Neural cell (in vitro differentiated cells): ENCODE data around the gene ASB6. TPM values are rescaled to one million over a fixed set of nuclear protein-coding genes. Genes with fewer than 3 reads are reported as not detected.

Source experiments
- H2AFZ ChIP-seq: fragments of 200-600, 300-800 bp; sonication (generic), shearing (Covaris generic); 2 replicates; pipeline ENCODE4 v1.6.0; 2014; ENCODE audit warnings: low read depth, mild to moderate bottlenecking, antibody characterized with exemption, low read length, moderate library complexity
- H3F3A ChIP-seq: fragments of 200-600 bp; shearing (Covaris generic); 2 replicates; pipeline ENCODE4 v1.6.1; 2016; ENCODE audit warnings: mild to moderate bottlenecking, moderate library complexity, mixed read lengths, antibody characterized with exemption, low read length; ENCODE audit not compliant: insufficient read depth, poor library complexity, severe bottlenecking
- H3K27ac ChIP-seq: fragments of 200-600, 300-800 bp; sonication (generic), shearing (Covaris generic); 2 replicates; pipeline ENCODE4 v1.5.1; 2014; ENCODE audit warnings: mild to moderate bottlenecking, low read length, moderate library complexity
- H3K27me3 ChIP-seq: fragments of 300-800, 200-600 bp; sonication (generic), shearing (Covaris generic); 2 replicates; pipeline ENCODE4 v1.6.0; 2014; ENCODE audit warnings: mild to moderate bottlenecking, low read depth, low read length, moderate library complexity; ENCODE audit not compliant: insufficient read depth
- H3K36me3 ChIP-seq: fragments of 300-800, 200-600 bp; sonication (generic), shearing (Covaris generic); 2 replicates; pipeline ENCODE4 v1.5.1; 2014; ENCODE audit warnings: mild to moderate bottlenecking, antibody characterized with exemption, low read length, moderate library complexity; ENCODE audit not compliant: insufficient read depth
- H3K4me2 ChIP-seq: fragments of 300-800, 200-600 bp; sonication (generic), shearing (Covaris generic); 2 replicates; pipeline ENCODE4 v1.6.0; 2014; ENCODE audit warnings: mild to moderate bottlenecking, low read length
- H3K4me3 ChIP-seq: fragments of 300-800, 200-600 bp; sonication (generic), shearing (Covaris generic); 2 replicates; pipeline ENCODE4 v1.5.1; 2014; ENCODE audit warnings: mild to moderate bottlenecking, low read length, moderate library complexity
- H3K79me2 ChIP-seq: fragments of 200-600 bp; shearing (Covaris generic); replicated peaks from 2 replicates; pipeline ENCODE4 v1.6.0; 2014; ENCODE audit warnings: mild to moderate bottlenecking, low read length, moderate library complexity; ENCODE audit not compliant: insufficient read depth
- H3K9ac ChIP-seq: fragments of 300-800, 200-600 bp; sonication (generic), shearing (Covaris generic); 2 replicates; pipeline ENCODE4 v1.6.1; 2016; ENCODE audit warnings: mild to moderate bottlenecking, low read length, mixed read lengths
- H3K9me2 ChIP-seq: fragments of 200-600 bp; shearing (Covaris generic); 2 replicates; pipeline ENCODE4 v1.6.1; 2016; ENCODE audit warnings: mild to moderate bottlenecking, low read length, mixed read lengths; ENCODE audit not compliant: insufficient read depth
- H3K9me3 ChIP-seq: fragments of 200-600, 300-800 bp; sonication (generic), shearing (Covaris generic); 2 replicates; pipeline ENCODE4 v1.6.1; 2016; ENCODE audit warnings: mild to moderate bottlenecking, mixed run types, low read length, moderate library complexity, mixed read lengths
- H4K20me1 ChIP-seq: fragments of 200-600 bp; shearing (Covaris generic); 2 replicates; pipeline ENCODE4 v1.6.1; 2016; ENCODE audit warnings: mild to moderate bottlenecking, mixed run types; ENCODE audit not compliant: insufficient read depth
- EP300 ChIP-seq: fragments of 450-650 bp; conservative IDR thresholded peaks from 2 replicates; pipeline ENCODE4 v1.6.1; 2014; ENCODE audit warnings: antibody characterized with exemption, mild to moderate bottlenecking, moderate library complexity; ENCODE audit not compliant: poor library complexity, severe bottlenecking
- EZH2 ChIP-seq: fragments of 200-600, 300-800 bp; shearing (Covaris generic), sonication (generic); IDR thresholded peaks from 2 replicates; pipeline ENCODE4 v1.6.1; 2014; ENCODE audit warnings: antibody characterized with exemption, low read length, borderline replicate concordance, mild to moderate bottlenecking; ENCODE audit not compliant: insufficient read depth, poor library complexity, severe bottlenecking
- MXI1 ChIP-seq: fragments of 450-650 bp; conservative IDR thresholded peaks from 2 replicates; pipeline ENCODE4 v1.6.1; 2014; ENCODE audit warnings: antibody characterized with exemption, mild to moderate bottlenecking; ENCODE audit not compliant: poor library complexity, severe bottlenecking
- POLR2AphosphoS5 ChIP-seq: IDR thresholded peaks from 2 replicates; pipeline ENCODE4 v1.6.1; 2012
- RAD21 ChIP-seq: fragments of 450-650 bp; conservative IDR thresholded peaks from 2 replicates; pipeline ENCODE4 v1.6.1; 2014; ENCODE audit warnings: antibody characterized with exemption, mild to moderate bottlenecking, moderate library complexity
- SMC3 ChIP-seq: fragments of 450-650 bp; conservative IDR thresholded peaks from 2 replicates; pipeline ENCODE4 v1.6.1; 2014; ENCODE audit warnings: antibody characterized with exemption, mild to moderate bottlenecking, moderate library complexity; ENCODE audit not compliant: poor library complexity
- TAF1 ChIP-seq: IDR thresholded peaks from 2 replicates; pipeline ENCODE4 v1.6.1; 2012; ENCODE audit warnings: low read depth
- polyA plus RNA-seq: library from polyadenylated mRNA; depleted of rRNA; stranded (reverse); fragments of >200 nt; gene quantifications from 2 replicates; pipeline ENCODE4 v1.2.3, GENCODE V29; 2014
- TF ChIP-seq, protein P1 (sequence below): fragments of 450-650 bp; IDR thresholded peaks from 2 replicates; pipeline ENCODE4 v1.5.1; 2014; ENCODE audit warnings: antibody characterized with exemption, mild to moderate bottlenecking, moderate library complexity; ENCODE audit not compliant: poor library complexity, severe bottlenecking
- TF ChIP-seq, protein P2 (sequence below): IDR thresholded peaks from 2 replicates; pipeline ENCODE4 v1.6.1; 2012; ENCODE audit warnings: borderline replicate concordance

ASB6 gene
- polyA plus RNA-seq, 1 donor from 2014 or later: 18.4 TPM

DNA sequence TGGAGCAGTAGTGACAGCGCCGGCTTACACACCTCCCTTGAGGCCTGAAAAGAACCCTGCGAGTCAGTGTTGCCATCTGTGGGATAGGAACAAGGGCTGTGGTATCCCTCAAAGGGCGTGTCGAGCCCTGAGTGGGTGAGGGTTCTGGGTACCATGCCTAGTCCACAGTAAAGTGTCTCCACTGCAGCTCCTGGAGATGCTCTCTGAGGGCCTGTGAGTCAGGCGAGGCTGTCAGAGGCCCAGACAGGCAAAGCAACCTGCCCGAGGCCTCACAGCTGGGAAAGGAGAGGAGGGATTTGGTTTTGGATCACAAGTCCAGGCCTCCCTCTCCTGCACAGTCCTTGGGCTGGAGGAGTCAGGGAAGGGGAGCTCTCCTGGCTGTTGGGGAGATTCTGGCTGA, 29.6 kb upstream of the ASB6 start:
- TF ChIP-seq EP300 (no peak), SMC3 (no peak), TAF1 (no peak), MXI1 (no peak), EZH2 (no peak), RAD21 (no peak), POLR2AphosphoS5 (no peak)
- TF ChIP-seq, protein P1, sequence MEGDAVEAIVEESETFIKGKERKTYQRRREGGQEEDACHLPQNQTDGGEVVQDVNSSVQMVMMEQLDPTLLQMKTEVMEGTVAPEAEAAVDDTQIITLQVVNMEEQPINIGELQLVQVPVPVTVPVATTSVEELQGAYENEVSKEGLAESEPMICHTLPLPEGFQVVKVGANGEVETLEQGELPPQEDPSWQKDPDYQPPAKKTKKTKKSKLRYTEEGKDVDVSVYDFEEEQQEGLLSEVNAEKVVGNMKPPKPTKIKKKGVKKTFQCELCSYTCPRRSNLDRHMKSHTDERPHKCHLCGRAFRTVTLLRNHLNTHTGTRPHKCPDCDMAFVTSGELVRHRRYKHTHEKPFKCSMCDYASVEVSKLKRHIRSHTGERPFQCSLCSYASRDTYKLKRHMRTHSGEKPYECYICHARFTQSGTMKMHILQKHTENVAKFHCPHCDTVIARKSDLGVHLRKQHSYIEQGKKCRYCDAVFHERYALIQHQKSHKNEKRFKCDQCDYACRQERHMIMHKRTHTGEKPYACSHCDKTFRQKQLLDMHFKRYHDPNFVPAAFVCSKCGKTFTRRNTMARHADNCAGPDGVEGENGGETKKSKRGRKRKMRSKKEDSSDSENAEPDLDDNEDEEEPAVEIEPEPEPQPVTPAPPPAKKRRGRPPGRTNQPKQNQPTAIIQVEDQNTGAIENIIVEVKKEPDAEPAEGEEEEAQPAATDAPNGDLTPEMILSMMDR: no peak
- TF ChIP-seq, protein P2, sequence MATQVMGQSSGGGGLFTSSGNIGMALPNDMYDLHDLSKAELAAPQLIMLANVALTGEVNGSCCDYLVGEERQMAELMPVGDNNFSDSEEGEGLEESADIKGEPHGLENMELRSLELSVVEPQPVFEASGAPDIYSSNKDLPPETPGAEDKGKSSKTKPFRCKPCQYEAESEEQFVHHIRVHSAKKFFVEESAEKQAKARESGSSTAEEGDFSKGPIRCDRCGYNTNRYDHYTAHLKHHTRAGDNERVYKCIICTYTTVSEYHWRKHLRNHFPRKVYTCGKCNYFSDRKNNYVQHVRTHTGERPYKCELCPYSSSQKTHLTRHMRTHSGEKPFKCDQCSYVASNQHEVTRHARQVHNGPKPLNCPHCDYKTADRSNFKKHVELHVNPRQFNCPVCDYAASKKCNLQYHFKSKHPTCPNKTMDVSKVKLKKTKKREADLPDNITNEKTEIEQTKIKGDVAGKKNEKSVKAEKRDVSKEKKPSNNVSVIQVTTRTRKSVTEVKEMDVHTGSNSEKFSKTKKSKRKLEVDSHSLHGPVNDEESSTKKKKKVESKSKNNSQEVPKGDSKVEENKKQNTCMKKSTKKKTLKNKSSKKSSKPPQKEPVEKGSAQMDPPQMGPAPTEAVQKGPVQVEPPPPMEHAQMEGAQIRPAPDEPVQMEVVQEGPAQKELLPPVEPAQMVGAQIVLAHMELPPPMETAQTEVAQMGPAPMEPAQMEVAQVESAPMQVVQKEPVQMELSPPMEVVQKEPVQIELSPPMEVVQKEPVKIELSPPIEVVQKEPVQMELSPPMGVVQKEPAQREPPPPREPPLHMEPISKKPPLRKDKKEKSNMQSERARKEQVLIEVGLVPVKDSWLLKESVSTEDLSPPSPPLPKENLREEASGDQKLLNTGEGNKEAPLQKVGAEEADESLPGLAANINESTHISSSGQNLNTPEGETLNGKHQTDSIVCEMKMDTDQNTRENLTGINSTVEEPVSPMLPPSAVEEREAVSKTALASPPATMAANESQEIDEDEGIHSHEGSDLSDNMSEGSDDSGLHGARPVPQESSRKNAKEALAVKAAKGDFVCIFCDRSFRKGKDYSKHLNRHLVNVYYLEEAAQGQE: no peak
- H3K4me2 ChIP-seq: no peak overlapping the region
- no peak overlapping the region for H3K9ac ChIP-seq
- H3K27me3 ChIP-seq: peaks cover 12% of the 10 kb centered on the region
- no peaks in the 10 kb centered on the region for H4K20me1 ChIP-seq
- no peaks in the 10 kb centered on the region for H3K9me3 ChIP-seq
- no peak overlapping the region for H2AFZ ChIP-seq
- no peaks in the 10 kb centered on the region for H3F3A ChIP-seq
- H3K36me3 ChIP-seq: no peaks in the 10 kb centered on the region
- H3K4me3 ChIP-seq: no peak overlapping the region
- H3K27ac ChIP-seq: no peak overlapping the region
- H3K9me2 ChIP-seq: no peaks in the 10 kb centered on the region
- H3K79me2 ChIP-seq: no peaks in the 10 kb centered on the region

DNA sequence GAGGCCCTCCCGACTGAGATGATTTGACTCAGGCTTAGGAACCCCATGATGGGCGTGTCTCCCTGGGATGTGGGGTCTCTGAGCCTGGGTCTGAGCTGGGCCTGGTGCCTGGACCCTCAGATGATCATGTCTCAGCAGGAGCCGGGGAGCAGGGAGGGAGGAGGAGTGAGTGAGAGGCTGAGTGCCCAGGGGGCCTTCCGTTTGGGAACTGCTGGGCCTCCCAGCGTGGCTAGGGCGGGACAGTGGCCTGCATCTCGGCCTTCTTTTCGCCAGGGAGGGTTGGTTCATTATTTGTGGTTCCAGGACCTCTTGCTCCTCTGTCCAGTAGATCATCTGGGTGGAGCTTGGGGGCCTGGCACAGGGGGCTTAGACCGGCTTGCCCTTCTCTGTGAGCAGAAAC, 29.1 kb upstream of the ASB6 start:
- Histone ChIP-seq H3K9ac (no peak overlapping the region), H3K36me3 (no peaks in the 10 kb centered on the region), H3K4me2 (no peak overlapping the region), H3K9me3 (no peaks in the 10 kb centered on the region), H3K79me2 (no peaks in the 10 kb centered on the region), H3K27ac (no peak overlapping the region), H2AFZ (no peak overlapping the region), H3F3A (no peaks in the 10 kb centered on the region), H4K20me1 (no peaks in the 10 kb centered on the region), H3K9me2 (no peaks in the 10 kb centered on the region), H3K27me3 (peaks cover 16% of the 10 kb centered on the region), H3K4me3 (no peak overlapping the region)
- TF ChIP-seq SMC3 (no peak), EZH2 (no peak), RAD21 (no peak), MXI1 (no peak), TAF1 (no peak), POLR2AphosphoS5 (no peak), EP300 (no peak)
- TF ChIP-seq, protein P1: no peak
- TF ChIP-seq, protein P2: no peak
